HG03520 (cell line): ENCODE results near the gene CABLES2.

ENCODE experiments used
- ATAC-seq: cut with Tn5 transposase; IDR thresholded peaks from one replicate; pipeline ENCODE4 v1.9.1; 2021; ENCODE audit warnings: mild to moderate bottlenecking, moderate library complexity; ENCODE audit not compliant: unreplicated experiment

The CABLES2 gene

DNA sequence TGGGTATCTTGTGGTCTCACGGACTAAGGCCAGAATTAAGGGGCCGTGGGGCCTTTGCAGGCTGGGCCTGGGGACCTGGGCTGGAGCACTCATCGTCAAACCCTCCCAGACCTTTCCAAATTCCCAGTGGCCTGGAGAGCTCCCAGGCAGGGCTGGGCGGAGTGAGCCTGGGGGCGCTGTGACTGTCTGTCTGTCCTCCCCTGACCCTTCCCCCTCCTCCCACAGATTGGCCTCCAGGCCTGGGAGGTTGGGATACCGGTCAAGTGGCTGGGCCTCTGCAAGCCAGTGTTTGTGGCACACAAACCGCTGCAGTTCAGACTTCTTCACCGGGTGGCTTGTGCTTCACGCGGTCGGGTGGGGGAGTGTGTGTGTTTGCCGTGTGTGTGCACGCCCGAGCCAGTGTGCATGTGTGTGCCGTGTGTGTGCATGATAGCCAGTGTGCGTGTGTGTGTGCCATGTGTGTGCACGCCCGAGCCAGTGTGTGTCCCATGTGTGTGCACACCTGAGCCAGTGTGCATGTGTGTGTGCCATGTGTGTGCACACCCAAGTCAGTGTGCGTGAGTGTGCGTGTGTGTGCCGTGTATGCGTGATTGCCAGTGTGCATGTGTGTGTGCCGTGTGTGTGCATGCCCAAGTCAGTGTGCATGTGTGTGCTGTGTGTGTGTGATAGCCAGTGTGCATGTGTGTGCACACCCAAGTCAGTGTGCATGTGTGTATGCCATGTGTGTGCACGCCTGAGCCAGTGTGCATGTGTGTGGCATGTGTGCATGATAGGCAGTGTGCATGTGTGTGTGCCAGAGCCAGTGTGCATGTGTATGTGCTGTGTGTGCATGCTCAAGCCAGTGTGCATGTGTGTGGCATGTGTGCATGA lies 14.0 kb upstream of the CABLES2 start:
- no peak for ATAC-seq

DNA sequence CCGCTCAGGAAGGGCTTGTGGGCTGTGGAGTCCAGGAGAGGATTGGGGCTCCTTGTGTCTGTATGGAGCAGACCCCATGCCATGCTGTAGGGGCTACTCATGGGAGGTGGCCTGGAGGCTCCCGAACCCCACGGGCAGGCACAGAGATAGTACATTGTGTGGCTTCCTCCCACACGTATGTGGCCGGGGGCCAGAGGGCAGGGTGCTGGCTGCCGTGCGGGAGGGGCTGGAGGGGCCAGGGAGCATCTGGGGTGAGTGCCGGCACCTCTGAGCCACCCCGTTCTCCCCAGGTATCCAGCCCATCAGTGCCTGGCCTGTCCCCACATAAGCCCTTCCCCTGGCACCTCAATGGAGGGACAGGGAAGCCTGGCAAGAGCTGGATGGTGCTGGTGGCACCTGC lies 12.7 kb upstream of the CABLES2 start:
- no peak for ATAC-seq

DNA sequence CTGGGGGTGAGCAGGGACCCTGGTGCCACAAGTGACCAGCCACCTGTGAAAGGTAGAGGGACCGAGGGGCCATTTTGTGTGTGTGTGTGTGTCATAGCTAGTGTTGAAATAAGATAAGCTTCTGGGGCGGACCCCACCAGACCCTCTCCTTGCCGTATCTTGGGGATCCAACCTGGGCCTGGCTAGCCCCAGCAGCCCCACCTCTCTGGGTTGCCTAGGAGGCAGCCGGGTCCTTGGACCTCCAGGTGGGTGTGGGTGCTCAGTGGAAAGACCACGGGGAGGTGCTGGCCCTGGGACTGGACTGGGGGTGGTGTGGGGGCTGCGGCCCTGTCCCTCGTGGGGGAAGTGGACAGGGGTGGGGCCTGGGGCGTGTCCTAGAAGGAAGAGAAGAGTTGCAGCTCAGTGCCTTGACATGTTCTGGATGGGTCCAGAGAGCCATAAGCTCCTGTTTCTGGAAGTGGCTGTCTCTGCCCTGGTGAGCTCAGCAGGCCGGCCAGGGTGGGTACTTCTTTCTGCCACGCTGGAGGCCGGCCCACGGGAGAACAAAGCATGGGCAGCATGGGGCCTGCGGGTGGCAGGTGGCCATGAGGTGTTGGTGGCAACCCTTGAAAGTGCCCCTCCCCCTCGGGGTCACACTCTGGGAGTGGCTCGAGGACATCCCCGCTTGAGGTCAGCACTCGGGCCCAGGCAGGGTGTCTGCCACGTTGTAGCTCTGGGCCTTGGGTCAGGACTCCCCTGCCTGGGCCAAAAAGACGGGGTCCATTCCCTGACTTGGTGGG lies 11.8 kb upstream of the CABLES2 start:
- no peak for ATAC-seq

DNA sequence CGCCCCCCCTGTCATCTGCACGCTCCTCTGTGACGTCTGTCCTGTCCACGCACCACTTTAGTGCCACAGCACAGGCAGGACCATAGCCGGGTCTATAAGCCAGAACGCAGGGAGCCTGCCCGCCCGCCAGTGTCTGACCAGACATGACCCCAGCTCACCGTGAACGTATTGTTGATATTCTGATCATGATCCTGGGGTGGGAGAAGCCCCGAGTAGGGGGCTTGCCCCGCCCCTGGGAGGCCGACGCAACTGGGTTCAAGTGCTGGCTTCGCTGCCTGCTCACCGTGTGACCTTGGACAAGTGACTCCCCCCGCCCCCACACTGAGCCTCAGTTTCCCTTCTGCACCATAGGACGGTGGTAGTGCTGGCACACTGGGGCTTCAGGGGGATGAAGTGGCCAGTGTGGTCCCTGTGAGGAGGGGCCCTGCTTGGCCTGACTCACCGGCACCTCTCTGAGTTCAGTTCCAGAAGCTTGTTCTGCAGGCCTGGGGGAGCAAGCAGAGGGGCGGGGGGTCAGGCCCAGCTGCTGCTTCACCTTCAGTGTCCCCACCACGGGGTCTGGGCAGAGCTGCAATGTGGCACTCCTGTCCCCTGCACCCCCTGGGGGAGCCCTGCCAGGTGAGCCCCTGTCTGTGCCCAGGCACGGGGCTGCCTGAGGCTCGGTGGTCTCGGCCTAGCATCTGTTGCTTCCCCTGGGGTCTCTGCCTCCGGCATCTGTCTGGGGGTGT lies 11.1 kb upstream of the CABLES2 start:
- no peak for ATAC-seq

DNA sequence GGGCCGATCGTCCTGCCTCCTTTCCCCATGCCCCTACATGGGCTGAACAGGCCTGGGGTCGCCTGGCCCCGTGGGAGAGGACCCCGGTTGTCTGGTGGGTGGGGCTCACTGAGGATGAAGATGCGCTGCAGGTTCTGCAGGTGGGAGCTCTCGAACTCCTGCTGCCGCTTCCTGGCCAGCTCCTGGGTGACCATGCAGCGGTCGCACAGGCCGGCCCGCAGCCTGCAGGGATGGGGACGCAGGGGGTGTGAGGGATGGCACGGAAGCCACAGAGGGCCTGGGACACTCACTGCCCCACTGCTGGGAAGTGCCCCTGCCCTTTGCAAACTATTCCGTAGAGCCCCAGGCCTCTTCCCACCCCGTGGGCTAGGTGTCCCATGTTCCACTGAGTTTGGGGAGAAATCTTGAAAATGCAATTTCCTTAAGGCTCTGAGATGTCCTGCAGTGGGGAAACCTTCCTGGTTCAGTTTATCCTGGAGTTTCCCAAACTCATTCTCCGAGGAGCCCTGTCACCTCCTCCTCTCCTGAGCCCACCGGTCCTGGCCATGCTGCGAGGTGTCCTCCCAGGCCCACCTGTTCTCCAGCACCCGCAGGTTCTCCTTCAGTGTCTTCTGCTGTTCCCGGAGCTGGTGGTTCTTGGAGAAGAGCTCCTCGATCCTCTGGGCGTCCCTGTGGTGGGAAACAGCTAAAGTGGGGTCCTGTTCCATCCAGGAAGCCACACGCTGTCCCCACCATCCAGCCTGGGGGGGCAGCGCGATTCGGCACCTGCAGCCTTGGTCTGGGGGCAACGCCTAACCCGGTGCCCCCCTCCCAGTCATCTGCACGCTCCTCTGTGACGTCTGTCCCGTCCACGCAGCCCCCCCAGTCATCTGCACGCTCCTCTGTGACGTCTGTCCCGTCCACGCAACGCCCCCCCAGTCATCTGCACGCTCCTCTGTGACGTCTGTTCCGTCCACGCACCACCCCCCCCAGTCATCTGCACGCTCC lies 9.9 kb upstream of the CABLES2 start:
- ATAC-seq, result no peak

DNA sequence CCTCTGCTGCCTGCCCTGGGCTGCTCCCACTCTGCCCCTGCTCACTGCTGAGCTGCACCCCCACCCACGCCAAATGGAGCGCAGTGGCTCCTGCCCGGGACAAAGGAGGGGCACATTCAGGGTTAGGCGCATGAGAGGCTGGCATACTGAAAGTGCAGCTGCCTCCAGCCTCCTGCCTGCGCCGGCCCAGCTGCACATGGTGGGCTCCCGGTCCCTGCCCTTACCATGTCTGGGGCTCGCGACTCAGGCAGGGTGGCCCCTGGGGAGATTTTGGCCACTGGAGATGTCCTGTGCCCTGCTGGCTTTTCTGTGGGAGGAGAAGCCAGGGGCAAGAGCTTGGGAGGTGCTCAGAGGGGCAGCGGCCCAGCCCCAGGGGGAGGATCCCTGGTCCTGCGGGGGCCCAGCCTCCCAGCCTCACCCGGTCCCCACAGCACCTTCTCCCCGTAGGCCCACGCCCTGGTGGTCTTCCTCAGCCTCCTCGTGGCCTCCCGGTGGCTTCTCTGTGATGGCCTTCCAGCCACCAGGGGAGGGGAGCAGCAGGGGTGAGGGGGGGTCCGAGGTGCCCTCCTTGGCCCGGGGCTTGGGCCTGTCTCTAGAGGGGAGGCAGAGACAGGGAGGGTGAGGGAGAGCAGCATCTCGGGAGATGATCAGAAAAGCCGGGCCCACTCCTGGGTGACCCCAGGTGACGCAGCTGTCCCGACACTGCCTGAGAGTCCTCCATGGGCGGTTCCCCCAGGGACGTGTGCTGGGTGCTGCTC lies 8.4 kb upstream of the CABLES2 start:
- ATAC-seq, result no peak

DNA sequence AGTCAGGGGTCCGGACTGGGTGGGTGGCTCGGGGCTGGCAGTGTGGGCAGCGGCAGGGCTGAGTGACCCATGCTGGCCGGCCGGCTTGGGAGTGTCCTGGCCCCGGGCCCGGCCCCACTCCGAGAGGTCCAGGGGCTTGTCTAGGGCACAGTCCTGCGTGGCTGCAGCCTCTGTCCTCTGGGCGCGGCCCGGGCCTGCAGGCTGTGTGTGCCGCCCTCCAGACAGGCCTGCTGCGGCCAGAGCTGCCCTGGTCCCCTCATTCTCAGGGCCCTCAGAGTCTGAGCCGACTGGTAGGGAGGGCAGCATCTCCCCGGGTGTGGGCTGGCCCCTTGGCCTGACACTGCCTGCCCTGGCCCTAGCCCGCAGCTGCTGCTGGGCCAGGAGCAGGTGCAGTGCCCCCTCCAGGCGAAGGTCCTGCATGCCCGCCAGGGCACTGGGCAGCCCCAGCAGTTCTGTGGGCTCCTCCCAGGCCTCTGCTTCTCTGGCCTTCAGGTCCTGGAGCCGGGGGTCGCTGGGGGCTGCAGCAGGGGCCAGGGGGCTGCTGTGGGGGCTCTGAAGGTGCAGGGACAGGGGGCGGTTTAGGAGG lies 6.9 kb upstream of the CABLES2 start:
- ATAC-seq, result no peak

DNA sequence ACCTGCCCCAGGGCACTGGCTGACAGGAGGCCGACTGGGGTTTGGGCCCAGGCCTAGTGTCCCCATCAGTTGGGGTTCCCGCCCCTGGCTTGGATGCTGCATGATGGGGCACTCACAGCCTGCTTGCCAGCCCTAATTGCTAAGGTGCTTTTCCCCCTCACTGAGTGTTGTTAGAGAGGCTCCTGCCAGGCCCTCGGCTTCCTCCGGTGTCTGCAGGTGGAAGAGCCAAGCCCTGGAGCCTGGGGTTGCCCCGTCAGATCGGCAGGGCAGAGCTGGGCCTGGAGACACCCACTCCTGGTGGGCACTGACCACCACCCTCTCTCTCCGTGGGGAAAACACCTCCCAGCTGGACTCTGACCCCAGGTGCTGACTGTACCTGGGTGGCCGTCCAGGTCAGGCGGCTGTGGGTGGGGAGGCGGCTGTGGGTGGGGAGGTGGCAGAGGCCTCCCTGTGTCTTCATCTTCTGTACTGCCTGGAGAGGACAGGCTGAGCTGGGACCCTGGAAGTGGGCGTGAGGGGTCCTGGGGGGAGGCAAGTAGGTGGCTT lies 6.0 kb upstream of the CABLES2 start:
- no peak for ATAC-seq

DNA sequence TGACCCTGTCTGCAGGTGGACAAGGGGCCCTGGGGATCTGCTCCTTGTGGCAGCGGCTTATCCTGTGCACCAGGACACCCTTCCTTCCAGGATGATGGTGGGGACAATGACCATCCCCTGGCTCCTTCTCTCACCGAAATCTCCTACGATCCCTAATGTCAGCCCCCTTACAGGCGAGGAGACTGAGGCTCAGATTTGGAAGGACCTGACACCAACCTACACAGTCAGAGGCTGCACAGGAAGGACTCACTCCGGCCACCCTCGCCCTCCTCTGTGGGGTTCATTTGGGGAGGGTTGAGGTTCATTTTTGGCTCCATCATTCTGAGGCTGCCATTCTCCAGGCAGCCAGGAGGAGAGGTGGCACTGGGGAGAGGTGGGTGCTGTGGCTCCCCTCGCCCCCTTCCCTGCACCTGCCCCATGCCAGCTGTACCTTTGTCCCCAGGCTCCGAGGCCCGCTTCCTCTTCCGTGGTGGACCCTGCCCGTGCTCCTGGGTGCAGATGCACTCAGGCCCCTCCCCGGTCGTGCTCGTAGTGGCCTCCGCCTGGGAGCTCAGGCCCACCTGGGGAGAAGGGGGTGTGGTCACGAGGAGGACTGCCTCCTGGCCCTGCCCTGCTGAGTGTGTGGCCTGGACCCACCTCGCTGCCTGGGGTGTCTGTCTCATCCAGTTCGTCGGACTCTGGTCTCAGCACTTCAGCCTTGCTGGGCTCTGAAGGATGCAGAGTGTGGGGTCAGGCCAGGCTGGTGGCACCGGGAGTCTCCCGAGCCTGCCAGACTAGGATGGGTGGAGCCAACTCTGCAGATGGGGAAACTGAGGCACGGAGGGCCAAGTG lies 5.3 kb upstream of the CABLES2 start:
- no peak for ATAC-seq

DNA sequence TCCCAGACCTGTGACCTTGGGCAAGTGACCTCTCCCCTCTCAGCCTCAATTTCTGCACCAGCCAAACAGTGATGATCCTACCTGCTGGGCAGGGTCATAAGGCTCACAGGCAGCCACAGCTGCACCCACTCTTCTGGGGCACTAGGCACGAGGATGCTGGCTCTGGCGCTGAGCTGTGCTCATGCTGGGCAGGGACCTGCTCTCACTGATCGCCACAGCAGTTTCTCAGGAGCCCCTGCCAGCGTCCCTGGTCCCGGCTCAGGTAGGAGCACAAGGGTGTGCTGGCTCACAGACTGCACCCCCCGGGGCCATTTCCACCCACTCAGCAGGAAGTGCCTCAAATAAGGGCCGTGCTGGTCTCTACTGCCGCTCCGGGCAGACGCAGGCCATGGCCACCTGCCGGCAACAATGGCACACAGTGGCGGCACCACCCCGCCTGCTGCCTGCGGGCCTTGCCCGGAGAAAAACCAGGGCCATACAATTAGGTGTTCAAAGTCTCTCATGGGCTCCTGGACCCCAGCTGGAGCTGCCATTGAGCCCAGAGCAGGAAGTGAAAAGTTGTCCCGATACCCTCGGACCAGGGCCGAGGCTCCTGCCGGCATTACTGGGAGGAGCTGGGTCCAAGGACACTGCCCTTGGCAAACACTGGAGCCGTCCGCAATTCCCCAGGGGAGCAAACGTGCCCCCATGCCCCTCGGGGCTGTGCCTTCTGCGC lies 4.6 kb upstream of the CABLES2 start:
- ATAC-seq, result no peak

DNA sequence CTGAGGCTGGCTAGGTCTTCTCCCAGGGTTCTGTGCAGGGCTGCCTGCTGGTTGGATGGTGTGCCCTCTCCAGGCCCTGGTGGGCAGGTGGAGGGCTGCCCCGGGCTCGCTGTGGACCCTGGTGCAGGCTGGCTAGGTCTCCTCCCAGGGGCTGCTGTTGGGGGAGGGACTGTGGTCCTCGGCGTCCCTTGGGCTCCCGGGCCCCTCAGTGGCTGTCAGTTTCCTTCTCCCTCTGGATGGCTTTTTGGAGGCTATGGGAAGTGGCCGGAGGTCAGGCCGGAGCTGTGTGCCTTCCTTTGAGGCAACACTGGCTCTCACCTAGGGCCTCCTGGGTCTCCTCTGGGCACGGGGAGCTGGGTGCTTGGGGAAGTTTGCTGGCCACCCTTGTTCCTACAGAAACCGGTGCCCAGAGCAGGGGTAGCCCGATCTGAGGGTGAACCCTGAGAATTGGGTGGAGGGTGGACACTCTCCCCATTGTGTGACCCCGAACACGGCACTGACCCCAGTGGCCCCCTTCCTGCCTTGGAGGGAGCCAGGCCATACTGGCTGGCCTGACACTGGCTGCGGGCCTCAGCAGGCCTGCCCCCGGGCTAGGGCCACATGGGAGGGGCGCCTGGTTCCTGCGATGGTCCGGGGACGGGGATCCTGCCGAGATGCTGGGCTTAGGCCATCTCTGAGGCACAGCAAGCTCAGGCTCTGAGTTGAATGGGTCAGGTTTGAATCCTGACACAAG lies 3.8 kb upstream of the CABLES2 start:
- no peak for ATAC-seq

DNA sequence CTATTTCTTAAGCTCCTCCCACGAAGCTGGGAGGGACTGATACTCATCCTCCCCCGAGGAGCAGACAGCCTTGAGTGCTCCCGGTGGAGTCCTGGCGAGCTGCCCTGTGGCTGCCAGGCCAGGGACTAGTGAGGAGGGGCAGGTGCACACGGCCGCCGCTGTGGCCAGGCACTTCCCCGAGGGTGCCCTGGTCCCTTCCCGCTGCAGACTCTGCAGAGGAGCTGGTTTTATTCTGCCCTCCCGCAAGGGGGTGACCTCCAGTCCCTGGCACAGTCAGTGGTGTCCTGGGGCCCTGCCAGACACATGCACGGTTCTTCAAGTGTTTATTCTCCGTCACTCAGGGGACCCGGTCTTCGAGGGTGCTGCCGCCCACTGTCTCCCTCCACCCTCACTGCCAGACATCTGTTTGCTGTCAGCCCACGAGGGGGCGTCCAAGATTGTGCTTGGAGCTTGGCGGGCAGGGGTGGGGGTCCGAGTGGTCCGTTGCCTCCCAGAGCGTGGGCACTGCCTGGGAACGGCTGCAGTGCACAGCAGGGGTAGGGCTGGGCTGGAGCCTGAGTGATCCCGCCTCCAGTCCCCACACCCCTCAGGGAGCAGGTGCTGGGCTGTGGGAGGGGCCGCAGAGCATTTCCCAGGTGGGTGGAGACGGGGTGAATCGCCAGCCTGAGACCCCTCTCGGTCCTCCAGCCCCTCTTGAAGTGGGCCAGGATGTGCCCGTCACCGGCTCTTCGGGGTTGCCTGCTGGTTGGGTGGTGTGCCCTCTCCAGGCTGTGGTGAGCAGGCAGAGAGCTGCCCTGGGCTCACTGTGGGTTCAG lies 3.1 kb upstream of the CABLES2 start:
- no peak for ATAC-seq

DNA sequence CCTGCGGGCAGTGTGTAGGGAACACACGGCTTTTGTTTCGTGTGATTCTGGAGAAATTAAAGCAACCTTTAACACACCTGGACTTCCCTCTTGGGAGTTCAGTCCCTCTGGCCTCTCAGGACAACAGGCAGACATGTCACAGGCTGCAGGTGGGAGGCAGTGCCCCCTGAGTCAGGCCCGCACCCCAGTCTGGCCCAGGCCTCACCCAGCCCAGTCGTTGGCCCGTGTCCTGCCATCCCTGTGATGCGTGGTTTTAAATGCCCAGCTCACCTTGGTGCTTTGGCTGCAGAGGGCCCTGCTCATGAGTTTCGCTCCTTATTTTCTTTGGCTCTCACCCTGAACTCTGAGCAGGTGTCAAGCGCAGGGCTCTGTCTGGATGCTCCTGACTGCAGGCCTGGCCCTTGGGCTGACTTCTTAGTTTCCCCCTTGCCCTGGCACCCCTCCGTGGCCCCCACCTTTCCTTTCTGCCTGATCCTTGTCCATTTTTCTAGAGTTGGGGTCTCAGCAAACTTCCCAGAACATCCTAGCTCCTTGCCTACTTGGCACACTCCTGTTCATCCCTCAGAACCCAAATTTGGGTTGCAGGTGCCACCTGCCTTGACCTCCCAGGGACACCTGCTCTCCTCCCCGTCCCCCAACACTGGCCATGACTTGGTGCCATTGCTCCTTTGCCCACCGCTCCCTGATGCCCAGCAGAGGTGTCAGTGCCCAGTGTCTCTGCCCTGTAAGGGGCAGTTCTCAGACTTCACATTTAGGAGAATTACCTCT lies 2.2 kb upstream of the CABLES2 start:
- ATAC-seq, result no peak

DNA sequence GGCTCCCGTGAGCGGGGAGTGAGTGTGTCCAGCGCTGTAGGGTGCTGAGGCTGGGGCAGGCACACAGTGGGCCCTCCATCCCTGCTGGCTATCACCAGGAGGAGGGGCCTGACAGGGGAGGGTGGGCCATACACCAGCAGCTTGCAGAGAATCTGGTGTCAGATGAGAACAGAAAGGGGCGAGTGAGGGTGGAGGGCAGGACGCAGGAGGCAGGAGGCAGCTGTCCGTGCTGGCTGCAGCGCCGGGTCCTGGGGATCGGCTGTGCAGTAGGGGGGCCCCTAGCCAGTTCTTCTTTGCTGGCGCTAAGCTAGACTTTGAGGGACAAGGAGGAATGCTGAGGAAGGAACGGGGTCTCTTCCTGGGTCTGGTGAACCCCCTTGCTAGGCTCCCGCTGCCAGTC lies 1.6 kb upstream of the CABLES2 start:
- ATAC-seq, result no peak

DNA sequence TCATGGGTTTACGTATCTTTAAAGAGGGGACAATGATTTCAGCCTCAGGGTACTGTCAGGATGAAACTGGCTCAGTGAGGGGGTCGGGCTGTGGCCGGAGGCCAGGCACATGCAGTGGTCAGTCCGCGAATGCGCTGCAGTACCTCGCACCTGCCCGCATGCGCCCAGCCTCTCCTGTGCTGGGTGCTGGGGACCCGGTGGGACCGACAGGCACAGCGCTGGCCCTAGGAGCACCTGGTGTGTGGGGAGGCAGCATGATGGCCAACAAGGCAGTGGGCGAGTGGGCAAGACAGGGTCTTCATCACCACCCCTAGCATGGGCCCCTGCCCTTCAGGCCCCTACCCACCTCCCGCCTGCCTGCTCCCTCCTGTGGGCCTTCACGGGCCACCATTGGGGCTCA lies 970 bp upstream of the CABLES2 start:
- ATAC-seq, result no peak
